Stimulated activated CD8-positive, alpha-beta memory T cell treated with anti-CD3 and anti-CD28 coated beads, Interleukin-15, amount 100 ng/mL, for 1 hour (primary cell): ENCODE data around the gene MILR1.
"Not testable (repeated sequence)": the region's sequence is repeated elsewhere in the genome, so short reads cannot be mapped to it uniquely, and the experiment has no call there.

Experiments
- DNase-seq: peaks from one replicate; pipeline ENCODE4 v3.0.0-alpha.2; 2020; ENCODE audit warnings: low read depth

MILR1 gene

DNA sequence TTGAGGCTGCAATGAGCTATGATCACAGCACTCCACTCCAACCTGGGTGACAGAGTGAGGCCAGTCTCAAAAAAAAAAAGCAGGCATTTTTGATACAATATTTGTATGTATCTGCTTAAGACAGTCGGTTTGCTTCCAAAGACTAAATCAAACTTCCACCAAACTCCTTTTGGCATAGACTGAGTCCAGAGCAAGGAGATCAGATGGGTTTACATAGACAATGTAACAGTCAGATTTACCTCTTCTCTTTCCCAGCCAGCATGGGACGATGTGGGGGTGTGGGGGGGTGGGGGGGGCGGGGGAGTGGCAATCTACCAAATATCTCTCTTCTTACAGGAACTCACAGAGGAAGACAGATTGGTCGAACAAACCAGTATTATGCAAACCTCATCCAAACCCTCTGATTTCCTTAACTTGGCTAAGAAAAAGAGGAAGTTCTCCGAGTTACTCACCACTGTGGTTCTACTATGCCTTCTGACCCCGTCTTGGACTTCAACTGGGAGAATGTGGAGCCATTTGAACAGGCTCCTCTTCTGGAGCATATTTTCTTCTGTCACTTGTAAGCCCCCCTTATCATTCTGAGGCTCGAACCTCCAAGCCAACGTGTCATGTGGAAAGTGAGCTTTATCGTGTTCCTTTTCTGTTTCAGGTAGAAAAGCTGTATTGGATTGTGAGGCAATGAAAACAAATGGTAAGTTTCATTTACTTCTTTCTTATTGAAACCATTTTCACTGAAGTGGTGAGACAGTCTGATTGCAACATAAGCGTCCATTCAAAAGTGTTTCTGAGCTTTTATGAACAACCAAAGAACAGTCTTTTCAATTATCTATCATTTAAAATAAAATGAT lies at the start of gene MILR1:
Gene MILR1, plus strand, starts transcription at position 451 of the 848 bp plus-strand sequence. Its CDS starts 54 bp downstream, at position 505.
- no peak for DNase-seq

- DNase-seq, result no peak
Observed at GRCh38 chr17:64399767-64400156, 49.2 kb upstream of the MILR1 start.

GRCh38 chr17:64400642-64401041 lies 48.3 kb upstream of the MILR1 start:
- no peak for DNase-seq

DNA sequence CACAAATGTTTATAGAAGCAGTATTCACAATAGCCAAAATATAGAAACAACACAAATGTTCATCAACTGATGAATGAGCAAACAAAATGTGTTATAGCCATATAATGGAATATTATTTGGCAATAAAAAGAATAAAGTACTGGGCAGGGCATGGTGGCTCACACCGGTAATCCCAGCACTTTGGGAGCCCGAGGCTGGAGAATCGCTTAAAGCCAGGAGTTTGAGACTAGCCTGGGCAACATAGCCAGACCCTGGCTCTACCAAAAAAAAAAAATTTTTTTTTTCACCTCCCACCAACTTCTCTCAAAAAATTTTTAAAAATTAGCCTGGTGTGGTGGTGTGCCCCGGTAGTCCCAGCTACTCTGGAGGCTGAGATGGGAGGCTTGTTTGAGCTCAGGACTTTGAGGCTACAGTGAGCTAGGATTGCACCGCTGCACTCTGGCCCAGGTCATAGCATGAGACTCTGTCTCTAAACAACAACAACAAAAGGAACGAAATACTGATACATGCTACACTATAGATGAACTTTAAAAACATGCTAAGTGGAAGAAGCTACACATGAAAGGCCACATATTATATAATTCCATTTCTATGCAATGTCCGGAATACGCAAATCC lies 47.6 kb upstream of the MILR1 start:
- no peak for DNase-seq

DNA sequence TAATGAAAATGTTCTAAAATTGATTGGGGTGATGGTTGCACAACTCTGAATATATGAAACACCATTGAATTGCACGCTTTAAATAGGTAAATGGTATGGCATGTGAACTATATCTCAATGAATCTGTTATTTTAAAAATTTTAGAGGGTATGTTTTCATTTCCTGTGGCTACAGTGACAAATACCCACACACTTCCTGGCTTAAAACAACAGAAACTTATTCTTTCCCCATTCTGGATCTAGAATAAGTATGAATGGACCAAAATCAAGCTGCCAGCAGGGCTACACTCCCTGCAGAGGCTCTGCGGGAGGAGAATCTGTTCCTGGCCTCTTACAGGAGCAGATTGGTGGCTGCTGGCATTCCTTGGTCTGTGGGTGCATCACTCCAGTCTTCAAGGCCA lies 47.0 kb upstream of the MILR1 start:
- DNase-seq, result no peak

GRCh38 chr17:64402469-64402868 lies 46.4 kb upstream of the MILR1 start:
- DNase-seq, result no peak

- DNase-seq, result no peak
Observed at GRCh38 chr17:64403881-64404460, 44.9 kb upstream of the MILR1 start.

- DNase-seq, result no peak
Observed at GRCh38 chr17:64406321-64407200, 42.4 kb upstream of the MILR1 start.

DNA sequence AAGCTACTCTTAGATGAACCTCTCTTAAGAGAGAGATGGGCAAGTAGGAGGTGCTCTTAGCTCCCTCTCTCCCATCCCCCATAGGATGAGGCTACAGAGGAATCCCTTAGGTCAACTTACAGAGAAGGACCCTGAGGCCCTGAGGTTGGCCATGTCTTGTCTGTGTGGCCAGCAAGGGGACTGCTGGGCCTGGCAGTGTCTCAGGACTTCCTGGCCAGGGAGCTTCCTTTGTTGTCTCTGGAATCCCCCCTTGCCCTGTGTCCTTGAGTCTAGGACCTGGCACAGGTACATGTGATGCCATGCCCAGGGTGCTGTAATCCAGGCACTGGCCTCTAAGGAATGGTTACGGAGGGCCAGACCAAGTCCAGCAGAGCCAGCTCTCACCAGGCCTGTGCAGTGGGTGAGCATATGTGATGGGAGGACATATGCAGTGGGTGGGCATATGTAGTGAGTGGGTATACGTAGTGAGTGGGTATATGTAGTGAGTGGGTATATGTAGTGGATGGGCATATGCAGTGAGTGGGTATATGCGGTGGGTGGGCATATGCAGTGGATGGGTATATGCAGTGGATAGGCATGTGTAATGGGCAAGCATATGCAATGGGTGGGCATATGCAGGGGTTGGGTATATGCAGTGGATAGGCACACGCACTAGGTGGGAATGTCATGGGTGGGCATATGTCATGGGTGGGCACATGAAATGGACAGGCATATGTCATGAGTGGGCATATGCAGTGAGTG lies 38.0 kb upstream of the MILR1 start:
- DNase-seq, result no peak

DNA sequence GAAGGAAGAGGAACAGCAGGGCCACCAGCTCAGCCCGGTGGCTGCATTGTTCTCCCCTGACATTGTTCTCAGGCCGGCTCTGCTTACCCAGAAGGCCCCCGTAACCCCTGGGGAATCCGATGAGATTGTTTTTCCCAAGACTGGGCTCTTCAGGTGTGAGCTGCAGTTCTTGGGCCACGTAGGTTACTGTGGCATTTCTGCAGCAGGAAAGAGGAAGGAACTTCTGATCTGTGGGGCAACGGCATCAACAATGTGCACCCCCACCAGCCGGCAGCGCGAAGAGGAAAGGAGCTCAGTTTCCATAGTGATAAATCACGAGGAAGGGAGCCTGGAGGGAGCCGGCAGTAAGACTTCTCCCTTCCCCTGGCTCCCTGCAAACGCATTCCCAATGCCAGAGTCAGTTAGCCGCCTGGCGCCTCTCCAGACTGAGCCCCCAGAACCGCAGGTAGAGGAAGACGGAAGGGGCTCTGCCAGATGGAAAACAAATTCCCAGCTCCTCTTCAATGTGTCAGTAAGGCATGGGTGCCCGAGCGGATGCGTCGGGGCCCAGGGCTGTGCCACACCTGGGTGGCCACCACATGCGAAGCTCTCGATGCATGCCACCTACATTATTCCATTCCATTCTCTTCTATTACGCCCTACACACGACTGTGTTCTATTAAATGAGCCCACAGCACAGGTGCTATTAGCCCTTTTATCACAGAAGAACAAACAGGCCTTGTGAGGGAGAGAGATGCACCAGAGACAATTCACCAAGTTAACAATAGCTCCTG lies 36.7 kb upstream of the MILR1 start:
- DNase-seq, result no peak

DNA sequence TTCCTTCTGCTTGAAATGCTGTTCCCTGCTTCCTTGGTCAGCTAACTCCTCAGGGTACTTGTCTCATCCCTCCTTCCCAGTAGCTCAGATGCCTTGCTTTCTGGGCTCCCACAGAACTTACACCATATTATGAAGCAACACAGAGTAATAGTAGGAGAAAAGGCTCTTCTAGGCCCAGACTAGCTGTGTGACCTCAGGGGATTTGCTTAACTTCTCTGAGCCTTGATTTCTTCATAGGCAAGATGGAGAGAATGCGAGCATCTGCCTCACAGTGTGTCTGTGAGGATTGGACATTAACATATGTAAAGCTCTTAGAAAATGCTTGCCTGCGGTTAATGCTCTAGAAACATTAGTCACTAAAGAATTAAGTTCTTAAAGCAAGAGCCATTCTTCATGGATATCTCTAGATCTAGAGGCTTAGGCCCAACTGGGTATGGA lies 36.0 kb upstream of the MILR1 start:
- DNase-seq, result no peak

- DNase-seq, result no peak
Observed at GRCh38 chr17:64413513-64413912, 35.4 kb upstream of the MILR1 start.

- no peak for DNase-seq
Observed at GRCh38 chr17:64418506-64419339, 30.2 kb upstream of the MILR1 start.

GRCh38 chr17:64420143-64420670 lies 28.7 kb upstream of the MILR1 start:
- no peak for DNase-seq

DNA sequence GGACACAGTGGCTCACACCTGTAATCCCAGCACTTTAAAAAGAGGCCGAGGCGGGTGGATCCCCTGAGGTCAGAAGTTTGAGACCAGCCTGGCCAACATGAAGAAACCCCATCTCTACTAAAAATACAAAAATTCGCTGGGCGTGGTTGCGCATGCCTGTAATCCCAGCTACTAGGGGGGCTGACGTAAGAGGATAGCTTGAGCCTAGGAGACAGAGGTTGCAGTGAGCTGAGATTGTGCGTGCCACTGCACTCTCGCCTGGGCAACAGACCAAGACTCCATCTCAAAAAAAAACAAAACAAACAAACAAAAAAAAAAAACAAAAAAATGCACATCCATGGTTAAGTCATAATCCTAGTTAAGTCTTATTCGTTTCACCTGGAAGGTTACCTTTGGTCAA lies 26.8 kb upstream of the MILR1 start:
- not testable (repeated sequence) for DNase-seq

GRCh38 chr17:64423881-64424280 lies 25.0 kb upstream of the MILR1 start:
- no peak for DNase-seq

- no peak for DNase-seq
Observed at GRCh38 chr17:64424324-64424849, 24.5 kb upstream of the MILR1 start.

DNA sequence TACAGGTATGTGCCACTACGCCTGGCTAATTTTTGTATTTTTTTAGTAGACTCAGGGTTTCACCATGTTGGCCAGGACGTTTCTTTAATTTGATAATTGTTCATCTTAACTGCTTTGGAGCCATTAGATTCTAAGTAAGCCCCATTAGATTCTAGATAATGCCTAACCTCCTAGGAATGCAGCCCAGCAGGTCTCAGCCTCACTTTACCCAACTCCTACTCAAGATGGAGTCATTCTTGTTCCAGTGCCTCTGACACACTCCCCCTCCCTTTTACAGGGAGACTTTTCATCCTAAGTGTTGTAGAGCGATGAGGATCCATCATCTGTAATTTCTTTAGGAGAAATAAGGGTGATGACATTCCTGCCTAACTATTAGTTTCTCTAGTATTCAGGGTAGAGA lies 23.7 kb upstream of the MILR1 start:
- DNase-seq, result no peak

DNA sequence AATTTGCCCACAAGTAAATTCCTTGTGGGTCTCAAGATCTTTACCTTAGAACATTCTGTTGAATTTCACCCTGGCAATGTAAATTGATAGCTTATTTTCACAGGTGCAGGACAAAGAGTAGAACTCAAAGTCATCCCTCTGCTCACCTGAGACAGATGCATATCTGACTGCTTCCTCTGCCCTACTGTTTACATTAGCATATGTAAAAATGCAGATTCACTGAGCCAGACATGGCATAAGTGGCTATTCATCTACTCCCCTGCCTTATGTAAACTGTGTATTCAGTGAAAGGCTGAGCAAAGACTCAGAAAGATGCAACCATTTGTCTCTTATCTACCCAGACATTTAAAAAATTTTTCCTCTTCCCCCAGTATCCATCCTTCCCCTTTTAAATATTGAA lies 22.3 kb upstream of the MILR1 start:
- DNase-seq, result no peak
